Mesothelial cell of epicardium (in vitro differentiated cells): ENCODE measurements around the gene LPAR1. TPM values are rescaled to one million over a fixed set of nuclear protein-coding genes. Genes with fewer than 3 reads are reported as not detected.

Source experiments
- DNase-seq, 2 experiments: peaks; one replicate each; pipeline ENCODE4 v3.0.0; 2021; ENCODE audit warnings: low spot score in 2 of 2; ENCODE audit not compliant: unreplicated experiment in 2 of 2
- H3K27ac Mint-ChIP-seq: 2 replicates; pipeline ENCODE4 v1.8.0; 2021; ENCODE audit warnings: mixed read lengths
- H3K27me3 Mint-ChIP-seq: 2 replicates; pipeline ENCODE4 v1.8.0; 2021; ENCODE audit warnings: low read depth, mixed read lengths
- H3K36me3 Mint-ChIP-seq: 2 replicates; pipeline ENCODE4 v1.8.0; 2021; ENCODE audit warnings: mixed read lengths
- H3K4me1 Mint-ChIP-seq: 2 replicates; pipeline ENCODE4 v1.8.0; 2021; ENCODE audit warnings: mixed read lengths
- H3K4me3 Mint-ChIP-seq: 2 replicates; pipeline ENCODE4 v1.8.0; 2021; ENCODE audit warnings: mild to moderate bottlenecking, moderate library complexity, mixed read lengths
- H3K9me3 Mint-ChIP-seq: 2 replicates; pipeline ENCODE4 v1.8.0; 2021; ENCODE audit warnings: mixed read lengths
- CTCF ChIP-seq: fragments of 200-600 bp; sonication (generic); IDR thresholded peaks from one replicate; pipeline ENCODE4 v1.5.0; 2021; ENCODE audit warnings: antibody characterized with exemption; ENCODE audit not compliant: unreplicated experiment
- total RNA-seq: library from RNA; stranded (reverse); gene quantifications from 3 replicates; pipeline ENCODE4 v1.2.1, GENCODE V29; 2021

LPAR1 gene
- total RNA-seq, 1 donor from 2014 or later: 40.3 TPM

DNA sequence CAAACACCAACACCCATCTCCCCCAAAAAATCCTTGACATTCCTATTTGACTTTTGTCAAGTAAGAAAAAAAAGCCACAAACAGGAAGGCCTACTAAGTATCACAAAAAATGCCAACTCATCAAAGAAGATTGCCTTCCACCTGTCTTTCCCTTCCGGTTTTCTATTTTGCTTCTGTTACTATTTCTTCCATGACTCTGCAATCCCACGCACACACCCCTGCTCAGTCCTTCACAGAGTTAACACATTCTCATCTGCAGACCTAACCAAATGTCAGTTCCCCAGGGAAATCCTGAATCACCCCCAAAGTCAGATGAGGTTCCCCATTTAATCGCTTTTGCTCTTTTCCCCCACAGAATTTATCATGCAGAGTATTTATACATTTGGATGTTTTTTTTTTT lies 15.1 kb downstream of the LPAR1 start:
- no peak for TF ChIP-seq CTCF
- no peaks in the 10 kb centered on the region for H3K27me3 Mint-ChIP-seq
- no peak overlapping the region for H3K27ac Mint-ChIP-seq

DNA sequence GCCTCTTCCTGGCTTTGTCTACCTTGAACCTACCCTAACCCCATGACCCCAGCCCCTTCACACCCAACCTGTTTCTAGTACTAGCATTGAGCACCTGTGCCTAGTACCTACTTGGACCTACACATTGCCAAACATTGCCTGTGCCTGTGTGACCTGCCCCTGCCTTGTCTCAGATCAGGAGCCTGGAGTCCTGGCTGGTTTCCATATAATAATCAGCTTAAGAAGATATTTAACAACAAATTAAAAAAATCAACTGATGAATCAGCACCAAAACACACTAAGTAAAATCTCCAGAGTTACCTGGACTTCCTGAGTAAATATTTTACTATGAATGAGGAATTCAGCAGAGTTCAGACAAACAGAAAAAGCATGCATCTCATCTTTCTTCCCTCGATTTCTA lies 17.7 kb downstream of the LPAR1 start:
- Mint-ChIP-seq H3K27me3 (no peaks in the 10 kb centered on the region), H3K4me1 (peaks cover 6% of the 10 kb centered on the region), H3K27ac (no peak overlapping the region), H3K9me3 (peaks cover 10% of the 10 kb centered on the region), H3K4me3 (no peak overlapping the region), H3K36me3 (peaks cover 8% of the 10 kb centered on the region)
- DNase-seq: no peak
- no peak for TF ChIP-seq CTCF

More for the DNA sequence above, 15.1 kb downstream of the LPAR1 start:
- peaks cover 10% of the 10 kb centered on the region for H3K9me3 Mint-ChIP-seq
- peaks cover 4% of the 10 kb centered on the region for H3K4me1 Mint-ChIP-seq
- H3K4me3 Mint-ChIP-seq: no peak overlapping the region
- DNase-seq: no peak
- peaks cover 8% of the 10 kb centered on the region for H3K36me3 Mint-ChIP-seq

DNA sequence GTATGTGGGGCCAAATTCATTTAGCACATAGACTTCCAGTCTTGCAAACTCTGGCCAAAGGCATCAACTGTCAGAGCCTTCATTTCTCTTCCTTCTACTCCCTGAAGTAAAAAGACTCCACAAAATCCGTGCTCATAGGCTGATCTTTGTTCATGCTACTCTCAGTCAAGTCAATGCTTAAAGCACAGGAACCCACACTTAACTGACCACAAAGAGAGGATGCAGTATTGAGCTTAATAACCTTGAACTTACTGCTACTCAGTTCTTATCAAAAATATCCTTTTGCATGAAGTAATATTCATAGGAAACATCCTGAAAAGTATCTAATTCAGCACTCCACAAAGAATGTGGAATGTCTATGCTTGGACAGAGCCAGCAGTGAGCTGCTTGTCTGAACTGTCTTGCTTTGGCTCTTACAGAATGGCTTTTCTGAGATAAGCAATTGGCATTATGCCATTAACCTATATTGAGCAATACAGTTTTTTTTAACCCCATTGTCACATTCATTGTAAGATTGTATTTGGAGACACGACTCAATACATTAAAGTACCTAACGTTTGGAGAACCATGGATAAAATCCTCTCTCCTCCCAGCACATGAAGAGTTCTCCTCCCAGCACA lies 21.7 kb downstream of the LPAR1 start:
- Mint-ChIP-seq H3K9me3 (no peaks in the 10 kb centered on the region), H3K27me3 (no peaks in the 10 kb centered on the region), H3K27ac (no peak overlapping the region), H3K36me3 (no peaks in the 10 kb centered on the region), H3K4me3 (no peak overlapping the region), H3K4me1 (peaks cover 18% of the 10 kb centered on the region)
- TF ChIP-seq CTCF: no peak
- no peak for DNase-seq

- Mint-ChIP-seq H3K9me3 (no peaks in the 10 kb centered on the region), H3K27me3 (no peaks in the 10 kb centered on the region), H3K4me1 (peaks cover 23% of the 10 kb centered on the region), H3K36me3 (no peaks in the 10 kb centered on the region), H3K4me3 (no peak overlapping the region), H3K27ac (no peak overlapping the region)
- TF ChIP-seq CTCF: no peak
- no peak for DNase-seq
These were observed 22.3 kb downstream of the LPAR1 start for GRCh38 chr9:111016016-111016415.

GRCh38 chr9:111013707-111014106 lies 24.6 kb downstream of the LPAR1 start:
- DNase-seq: no peak
- H3K36me3 Mint-ChIP-seq: no peaks in the 10 kb centered on the region
- peaks cover 36% of the 10 kb centered on the region for H3K4me1 Mint-ChIP-seq
- no peaks in the 10 kb centered on the region for H3K9me3 Mint-ChIP-seq
- no peaks in the 10 kb centered on the region for H3K27me3 Mint-ChIP-seq
- no peak for TF ChIP-seq CTCF
- H3K4me3 Mint-ChIP-seq: no peak overlapping the region
- H3K27ac Mint-ChIP-seq: no peak overlapping the region

DNA sequence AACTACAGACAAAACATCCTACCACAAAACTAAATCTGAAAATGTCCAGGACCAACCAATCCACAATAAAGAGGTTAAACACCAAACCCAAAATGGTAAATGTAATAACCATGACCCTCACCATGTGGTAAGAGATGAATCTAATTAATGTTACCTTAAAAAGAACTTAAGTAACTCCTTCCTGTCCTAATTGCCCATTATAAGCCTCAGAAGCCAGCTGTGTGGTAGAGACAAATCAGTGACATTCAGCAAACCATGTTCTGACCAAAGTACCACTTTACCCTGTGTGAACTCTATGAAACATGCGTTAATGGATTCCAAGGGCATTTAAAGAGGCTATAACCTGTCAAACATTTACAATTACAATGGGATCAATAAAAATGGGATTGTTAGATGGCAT lies 25.0 kb downstream of the LPAR1 start:
- Mint-ChIP-seq H3K4me3 (no peak overlapping the region), H3K27ac (peak overlapping the region; percentile 44), H3K27me3 (no peaks in the 10 kb centered on the region), H3K4me1 (peaks cover 37% of the 10 kb centered on the region), H3K36me3 (no peaks in the 10 kb centered on the region), H3K9me3 (no peaks in the 10 kb centered on the region)
- no peak for TF ChIP-seq CTCF
- no peak for DNase-seq
